IPS DF 19.7 (cell line): Measurements from ENCODE around the gene TMCC1.
"Not testable (repeated sequence)": the region's sequence is repeated elsewhere in the genome, so short reads cannot be mapped to it uniquely, and the experiment has no call there.

Experiments used
- DNase-seq: peaks from one replicate; pipeline ENCODE4 v3.0.0-alpha.2; 2013; ENCODE audit warnings: low read depth, low spot score

Gene TMCC1

GRCh38 chr3:129773691-129774663 lies 119.5 kb downstream of the TMCC1 start:
- no peak for DNase-seq

DNA sequence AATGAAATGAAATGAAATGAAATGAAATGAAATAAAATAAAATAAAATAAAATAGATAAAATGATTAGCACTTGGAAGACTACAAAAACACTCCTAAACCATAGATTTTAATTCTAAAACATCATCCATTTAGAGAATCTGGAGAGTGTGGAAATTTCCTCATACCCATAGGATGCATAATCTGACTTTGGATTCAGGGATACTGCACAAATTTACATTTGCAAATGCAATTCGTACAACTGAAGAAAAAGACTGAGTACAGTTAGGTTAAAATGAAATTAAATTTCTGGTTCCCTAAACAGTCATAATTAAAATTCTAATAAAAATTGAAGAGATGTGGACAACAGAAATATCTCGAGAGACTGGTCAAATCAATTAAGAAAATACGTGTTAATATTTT lies 122.9 kb downstream of the TMCC1 start:
- DNase-seq = no peak

DNA sequence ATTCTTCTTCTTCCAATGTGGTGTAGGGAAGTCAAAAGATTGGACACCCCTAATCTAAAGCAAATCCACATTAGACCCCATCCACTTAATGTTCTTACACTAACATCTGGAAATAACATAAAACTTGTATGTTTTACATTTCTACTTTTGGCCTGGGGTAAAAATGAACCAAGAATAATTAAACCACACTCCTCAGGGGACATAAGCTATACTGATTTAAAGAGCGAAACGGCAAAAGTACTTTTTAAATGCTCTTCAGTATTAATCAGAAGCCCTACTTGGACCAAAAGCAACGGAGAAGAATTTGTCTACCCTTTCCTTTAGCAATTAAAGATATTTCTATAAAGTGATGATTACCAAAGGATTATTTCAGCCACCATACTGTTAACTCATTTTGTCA lies 123.9 kb downstream of the TMCC1 start:
- no peak for DNase-seq

- DNase-seq = no peak
These were observed 124.8 kb downstream of the TMCC1 start for GRCh38 chr3:129768728-129769127.

GRCh38 chr3:129766135-129766534 lies 127.4 kb downstream of the TMCC1 start:
- no peak for DNase-seq

DNA sequence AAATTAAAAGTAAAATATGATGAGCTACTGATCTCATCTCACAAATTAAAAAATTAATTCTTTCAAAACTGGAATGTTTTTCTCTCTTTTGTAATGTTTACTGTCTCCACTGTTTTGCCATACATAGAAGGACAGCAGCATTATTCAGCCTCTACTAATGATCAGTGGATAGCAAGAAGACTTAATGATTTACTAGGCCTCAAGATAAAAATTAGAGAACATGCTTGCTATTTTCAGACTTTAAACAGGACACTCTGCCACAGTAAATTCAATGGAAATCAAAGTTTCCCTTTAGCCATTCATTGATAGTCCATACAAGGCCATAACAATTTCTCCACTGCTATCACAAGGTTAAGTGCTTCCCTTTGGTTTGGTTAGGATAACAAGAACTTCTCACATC lies 129.4 kb downstream of the TMCC1 start:
- DNase-seq = no peak

- no peak for DNase-seq
These were observed 134.7 kb downstream of the TMCC1 start for GRCh38 chr3:129758785-129759320.

DNA sequence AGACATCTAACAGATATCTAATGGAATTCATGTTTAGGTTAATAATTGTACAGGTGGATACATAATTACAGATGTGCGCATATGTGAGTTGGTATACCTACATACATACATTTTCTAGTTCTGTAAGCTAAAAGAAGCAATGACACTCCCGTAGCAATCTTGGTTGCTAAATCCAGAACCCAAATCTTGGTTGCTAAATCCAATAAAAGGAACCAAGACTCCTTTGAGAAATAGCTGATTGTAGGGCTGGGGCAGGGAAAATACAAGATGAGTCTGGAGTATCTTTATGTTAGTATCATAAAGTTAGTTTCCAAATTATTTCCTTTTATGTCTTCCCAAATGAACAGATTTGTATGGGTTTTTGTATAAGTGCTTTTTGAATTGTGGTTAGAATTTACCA lies 135.2 kb downstream of the TMCC1 start:
- no peak for DNase-seq

- DNase-seq = no peak
These were observed 136.6 kb downstream of the TMCC1 start for GRCh38 chr3:129756871-129757270.

GRCh38 chr3:129751105-129751504 lies 142.4 kb downstream of the TMCC1 start:
- DNase-seq = not testable (repeated sequence)

GRCh38 chr3:129749692-129750091 lies 143.8 kb downstream of the TMCC1 start:
- DNase-seq = no peak

DNA sequence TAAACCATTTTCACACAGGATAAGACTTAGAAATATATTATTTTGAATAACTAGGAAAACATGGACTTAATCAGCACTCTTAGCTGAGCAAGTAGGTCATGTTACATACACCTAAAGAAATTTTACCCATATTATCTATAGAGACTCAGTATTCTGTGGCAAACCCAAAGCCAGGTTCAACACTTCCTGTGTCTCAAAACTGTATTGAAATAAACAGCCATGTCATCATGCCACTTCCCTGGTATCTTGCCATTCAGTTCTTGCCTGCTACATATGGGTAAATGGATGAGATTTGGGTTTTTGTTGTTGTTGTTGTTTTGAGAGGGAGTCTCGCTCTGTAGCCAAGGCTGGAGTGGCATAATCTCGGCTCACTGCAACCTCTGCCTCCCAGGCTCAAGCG lies 145.5 kb downstream of the TMCC1 start:
- no peak for DNase-seq

DNA sequence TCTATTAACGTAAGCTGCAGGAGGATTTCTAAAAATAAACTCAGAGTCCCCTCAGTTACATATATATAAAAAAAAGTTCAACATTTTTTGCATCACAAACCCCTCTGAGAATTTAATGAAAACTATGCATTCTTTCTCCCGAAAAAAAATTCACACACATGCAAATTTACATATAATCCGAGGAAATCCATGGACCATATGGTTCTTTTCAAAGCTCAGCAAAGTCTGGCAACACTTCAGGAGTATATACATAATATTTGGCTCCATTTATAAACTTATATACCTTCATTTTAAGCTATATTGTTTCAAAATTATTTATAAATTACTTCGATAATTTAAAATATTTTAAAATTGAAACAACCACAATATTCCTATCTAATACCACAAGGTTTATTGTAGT lies 146.4 kb downstream of the TMCC1 start:
- no peak for DNase-seq

GRCh38 chr3:129746629-129747028 lies 146.9 kb downstream of the TMCC1 start:
- no peak for DNase-seq

GRCh38 chr3:129745253-129745652 lies 148.3 kb downstream of the TMCC1 start:
- DNase-seq = no peak

GRCh38 chr3:129741794-129742193 lies 151.7 kb downstream of the TMCC1 start:
- no peak for DNase-seq

- DNase-seq = no peak
These were observed 153.4 kb downstream of the TMCC1 start for GRCh38 chr3:129740090-129740489.

DNA sequence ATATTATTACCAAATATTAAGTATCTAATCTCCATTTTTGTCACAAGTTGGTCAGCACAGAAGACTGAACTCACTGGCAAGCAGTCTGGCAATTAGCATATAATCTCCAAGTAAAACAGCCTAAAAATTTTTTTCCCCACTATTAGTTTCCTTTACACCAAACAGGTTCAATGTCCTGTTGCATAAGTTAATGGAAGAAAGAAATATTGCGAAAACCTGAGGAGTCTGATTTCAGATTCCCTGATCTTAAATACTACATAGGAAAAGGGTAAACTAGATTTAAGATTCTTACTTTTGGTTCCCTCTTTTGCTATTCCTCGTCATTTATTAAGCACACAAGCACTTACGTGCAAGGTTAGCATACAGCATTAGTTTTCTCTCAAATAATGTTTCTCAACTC lies 153.9 kb downstream of the TMCC1 start:
- DNase-seq = no peak

DNA sequence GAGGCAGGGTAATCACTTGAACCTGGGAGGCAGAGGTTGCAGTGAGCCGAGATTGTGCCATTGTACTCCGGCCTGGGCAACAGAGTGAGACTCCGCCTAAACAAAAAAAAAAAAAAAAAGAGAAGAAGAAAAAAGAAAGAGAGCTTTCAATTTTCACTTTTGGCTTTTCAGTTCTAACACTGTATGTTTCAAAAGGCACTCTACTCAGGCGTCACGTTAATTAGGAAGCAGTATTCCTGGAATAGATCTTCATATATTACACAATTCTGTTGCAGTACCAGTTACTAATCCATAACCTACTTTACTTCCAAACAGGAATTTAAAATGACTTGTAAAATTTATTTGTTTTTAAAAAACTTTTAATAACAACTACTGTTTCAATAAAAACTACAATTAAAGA lies 155.3 kb downstream of the TMCC1 start:
- DNase-seq = no peak

GRCh38 chr3:129736070-129736469 lies 157.4 kb downstream of the TMCC1 start:
- DNase-seq = no peak

GRCh38 chr3:129735638-129736037 lies 157.9 kb downstream of the TMCC1 start:
- no peak for DNase-seq

DNA sequence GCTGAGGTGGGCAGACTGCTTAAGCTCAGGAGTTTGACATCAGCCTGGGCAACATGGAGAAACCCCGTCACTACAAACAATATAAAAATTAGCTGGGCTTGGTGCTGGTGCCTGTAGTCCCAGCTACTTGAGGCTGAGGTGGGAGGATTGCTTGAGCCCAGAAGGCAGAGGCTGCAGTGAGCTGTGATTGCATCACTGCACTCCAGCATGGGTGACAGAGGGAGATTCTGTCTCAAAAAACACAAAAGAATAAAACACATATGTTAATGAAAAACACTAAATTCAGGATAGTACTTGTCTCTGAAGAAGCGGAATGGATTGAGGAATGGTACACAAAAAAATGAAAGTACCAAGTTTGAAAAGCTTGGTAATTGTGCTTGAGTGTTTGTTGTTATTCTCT lies 159.1 kb downstream of the TMCC1 start:
- DNase-seq = no peak

- no peak for DNase-seq
These were observed 161.2 kb downstream of the TMCC1 start for GRCh38 chr3:129732200-129732876.
